K562 (cell line): ENCODE measurements around the gene TAPBPL. TPM values are rescaled to one million over a fixed set of nuclear protein-coding genes. Genes with fewer than 3 reads are reported as not detected.

Experiments used
- ATAC-seq: fragments of 200-7000 bp; cut with Tn5 transposase; 3 replicates; pipeline ENCODE4 v1.9.1; 2020; ENCODE audit warnings: moderate library complexity
- BruUV-seq: library from RNA; stranded (reverse); fragments of 400-500 nt; replicated peaks from 2 replicates; lab custom pipeline; 2021; lab: Mats Ljungman, UMichigan
- CTCF ChIA-PET: fragments of 300-600 bp; formaldehyde crosslinking; extraction: SDS; loops from one replicate; lab custom pipeline; 2021; ENCODE audit warnings: low intra/inter-chr PET ratio; lab: Yijun Ruan, JAX
- POLR2A ChIA-PET: fragments of 300-600, 350-650 bp; sonication (Branson Sonifier 250); formaldehyde crosslinking; extraction: SDS; loops from one replicate; lab custom pipeline; 2021; ENCODE audit warnings: antibody characterized with exemption, inconsistent platforms; lab: Yijun Ruan, JAX
- DNase-seq, 4 experiments: peaks; one replicate each; pipeline versions ENCODE4 v3.0.0 to v3.0.0-alpha.2; 2011 to 2018; ENCODE audit warnings: low spot score in 3 of 4, mixed read lengths in 3 of 4; ENCODE audit errors: extremely low read depth in 1 of 4
- FAIRE-seq: peaks from 2 replicates; lab custom pipeline; 2011; peaks lifted over from hg19 to GRCh38; lab: Jason Lieb, UNC
- H2AFZ ChIP-seq: 2 replicates; pipeline ENCODE4 v1.6.0; 2011; ENCODE audit warnings: low read depth, low read length, control low read depth, inconsistent platforms
- H3K27ac ChIP-seq: fragments of 200-600 bp; 3 replicates; pipeline ENCODE4 v1.8.0; 2011; ENCODE audit warnings: low read depth, mild to moderate bottlenecking, control low read depth, inconsistent platforms, low read length, moderate library complexity, mixed read lengths; ENCODE audit errors: extremely low read depth
- H3K27me3 ChIP-seq, 2 experiments: fragments of 300-600 bp in 1 of 2; 2 replicates in 1 of 2; 3 replicates in 1 of 2; pipeline versions ENCODE4 v1.6.0 to v1.8.0; 2011; ENCODE audit warnings: inconsistent platforms in 2 of 2, low read length in 2 of 2, mild to moderate bottlenecking in 1 of 2, mixed read lengths in 1 of 2, moderate library complexity in 1 of 2; ENCODE audit not compliant: control insufficient read depth in 2 of 2, insufficient read depth in 2 of 2
- H3K36me3 ChIP-seq: fragments of 300-600 bp; 3 replicates; pipeline ENCODE4 v1.8.0; 2011; ENCODE audit warnings: mild to moderate bottlenecking, low read length, inconsistent platforms; ENCODE audit not compliant: control insufficient read depth, insufficient read depth
- H3K4me1 ChIP-seq, 2 experiments: fragments of 200-600 bp in 1 of 2; replicated peaks in 1 of 2; 2 replicates in 1 of 2; 3 replicates in 1 of 2; pipeline versions ENCODE4 v1.5.1 to v1.8.0; 2011; ENCODE audit warnings: inconsistent platforms in 2 of 2, low read length in 2 of 2, mild to moderate bottlenecking in 1 of 2, mixed read lengths in 1 of 2, moderate library complexity in 1 of 2; ENCODE audit not compliant: control insufficient read depth in 2 of 2, insufficient read depth in 2 of 2
- H3K4me2 ChIP-seq: 2 replicates; pipeline ENCODE4 v1.6.1; 2011; ENCODE audit warnings: low read length, control low read depth, inconsistent platforms, mixed read lengths; ENCODE audit not compliant: insufficient read depth
- H3K4me3 ChIP-seq: fragments of 200-600 bp; sonication (generic), shearing (Covaris generic); 2 replicates; pipeline ENCODE4 v1.5.1; 2016; ENCODE audit warnings: control low read depth, inconsistent platforms
- H3K79me2 ChIP-seq: fragments of 200-600 bp; 3 replicates; pipeline ENCODE4 v1.8.0; 2011; ENCODE audit warnings: low read length, inconsistent platforms; ENCODE audit not compliant: control insufficient read depth, insufficient read depth
- H3K9ac ChIP-seq, 2 experiments: 2 replicates each; pipeline versions ENCODE4 v1.6.0 to v1.6.1; 2011; ENCODE audit warnings: low read depth in 2 of 2, low read length in 2 of 2, control low read depth in 1 of 2, inconsistent platforms in 1 of 2, mild to moderate bottlenecking in 1 of 2, mixed read lengths in 1 of 2; ENCODE audit not compliant: insufficient read depth in 1 of 2
- H3K9me1 ChIP-seq: one replicate; pipeline ENCODE4 v1.6.0; 2011; ENCODE audit warnings: inconsistent platforms, mild to moderate bottlenecking, low read length, moderate library complexity; ENCODE audit not compliant: control insufficient read depth, insufficient read depth
- H3K9me3 ChIP-seq: replicated peaks from 2 replicates; pipeline ENCODE4 v1.5.1; 2011; ENCODE audit warnings: low read depth, low read length, inconsistent platforms; ENCODE audit not compliant: control insufficient read depth, insufficient read depth
- H4K20me1 ChIP-seq: replicated peaks from 2 replicates; pipeline ENCODE4 v1.6.1; 2011; ENCODE audit warnings: low read length, inconsistent platforms, mixed read lengths; ENCODE audit not compliant: control insufficient read depth, insufficient read depth
- POU5F1 ChIP-seq: fragments of 150-350 bp; IDR thresholded peaks from 2 replicates; pipeline ENCODE4 v1.6.1; 2014; ENCODE audit warnings: borderline replicate concordance, low read length, low read depth, mild to moderate bottlenecking; ENCODE audit not compliant: partially characterized antibody
- SRSF9 ChIP-seq: fragments of 200-400 bp; formaldehyde crosslinking; IDR thresholded peaks from 2 replicates; pipeline ENCODE4 v1.6.1; 2017; ENCODE audit warnings: low read depth, low read length, borderline replicate concordance
- ZNF311 ChIP-seq: fragments of 250-450 bp; sonication (Bioruptor Pico); IDR thresholded peaks from 2 replicates; pipeline ENCODE4 v1.4.0; 2020; ENCODE audit warnings: mild to moderate bottlenecking, moderate library complexity
- WGBS: fragments of 100-300 bp; shearing (Covaris generic); methylation state at CpG from one replicate; pipeline ENCODE4 v1.1.6; 2016; ENCODE audit warnings: low coverage, mixed read lengths; ENCODE audit not compliant: insufficient coverage; ENCODE audit errors: missing lambda C conversion rate; 5-methylcytosine and 5-hydroxymethylcytosine counted together
- in situ Hi-C: fragments of 300-500 bp; cut with MboI; formaldehyde crosslinking; loops from 4 replicates; pipeline ENCODE4 v1.15.0; 2018; ENCODE audit warnings: inconsistent platforms, mixed read lengths
- intact Hi-C: fragments of 100-400 bp; cut with micrococcal nuclease; formaldehyde crosslinking; loops from 2 replicates; pipeline ENCODE4 v1.14.2; 2022
- polyA plus RNA-seq, 8 experiments: library from polyadenylated mRNA; depleted of rRNA in 4 of 8; stranded (reverse) in 5 of 8; unstranded in 3 of 8; fragments of >200 nt; fragmentation: Nextera tagmentation in 2 of 8; fragmentation: Illumina TruSeq in 1 of 8; extraction: Ambion mirVana in 2 of 8; extraction: Trizol in 1 of 8; gene quantifications; 2 replicates each; pipeline versions ENCODE4 v1.2.1 to v1.2.3, GENCODE V29; 2011 to 2014; ENCODE audit warnings: inconsistent platforms in 1 of 8, missing spikeins in 1 of 8
- total RNA-seq, 7 experiments: library from RNA; depleted of rRNA in 6 of 7; stranded (reverse); fragments of >200 nt in 6 of 7; fragmentation: Illumina TruSeq in 2 of 7; extraction: Trizol in 2 of 7; gene quantifications; 2 replicates each; pipeline versions ENCODE4 v1.2.1 to v1.2.3, GENCODE V29; 2011 to 2021; ENCODE audit warnings: low replicate concordance in 1 of 7
- TF ChIP-seq, protein P1 (sequence below): sonication (generic); formaldehyde crosslinking; IDR thresholded peaks from 2 replicates; pipeline ENCODE4 v1.8.0; 2022; ENCODE audit warnings: mild to moderate bottlenecking, missing genetic modification reagents
- TF ChIP-seq, protein P2 (sequence below): fragments of 450-650 bp; IDR thresholded peaks from 2 replicates; pipeline ENCODE4 v1.6.1; 2017; ENCODE audit warnings: antibody characterized with exemption
- TF ChIP-seq, protein P3 (sequence below): fragments of 450-650 bp; IDR thresholded peaks from 2 replicates; pipeline ENCODE4 v1.6.1; 2016

Gene TAPBPL
- total and polyA plus RNA-seq, 9 of the 15 experiments (the other 6 are each of a cell fraction or from before 2014, with no cell fraction given): 0.29 to 1.6 (median 0.45) TPM

- H3K4me1 ChIP-seq: no peaks in the 10 kb centered on the region; a peak in 1 of 5 replicates
- H3K9ac ChIP-seq: no peak overlapping the region
- H3K79me2 ChIP-seq: no peaks in the 10 kb centered on the region
- H2AFZ ChIP-seq: no peak overlapping the region
- FAIRE-seq (no peak), ATAC-seq (no peak), DNase-seq (no peak)
- H4K20me1 ChIP-seq: no peaks in the 10 kb centered on the region
- ChIA-PET POLR2A (interaction anchor here (1.1 to 2.4 kb wide), 2 partner anchors 9 kb away, joined by 4 to 12 read pairs; partner anchors contain the start of genes TAPBPL and VAMP1), CTCF (no interaction called here)
- no peak overlapping the region for H3K27ac ChIP-seq
- TF ChIP-seq SRSF9 (no peak), ZNF311 (CRISPR knock-in tag) (no peak), POU5F1 (no peak)
- TF ChIP-seq, protein P1, sequence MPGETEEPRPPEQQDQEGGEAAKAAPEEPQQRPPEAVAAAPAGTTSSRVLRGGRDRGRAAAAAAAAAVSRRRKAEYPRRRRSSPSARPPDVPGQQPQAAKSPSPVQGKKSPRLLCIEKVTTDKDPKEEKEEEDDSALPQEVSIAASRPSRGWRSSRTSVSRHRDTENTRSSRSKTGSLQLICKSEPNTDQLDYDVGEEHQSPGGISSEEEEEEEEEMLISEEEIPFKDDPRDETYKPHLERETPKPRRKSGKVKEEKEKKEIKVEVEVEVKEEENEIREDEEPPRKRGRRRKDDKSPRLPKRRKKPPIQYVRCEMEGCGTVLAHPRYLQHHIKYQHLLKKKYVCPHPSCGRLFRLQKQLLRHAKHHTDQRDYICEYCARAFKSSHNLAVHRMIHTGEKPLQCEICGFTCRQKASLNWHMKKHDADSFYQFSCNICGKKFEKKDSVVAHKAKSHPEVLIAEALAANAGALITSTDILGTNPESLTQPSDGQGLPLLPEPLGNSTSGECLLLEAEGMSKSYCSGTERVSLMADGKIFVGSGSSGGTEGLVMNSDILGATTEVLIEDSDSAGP: no peak
- TF ChIP-seq, protein P2, sequence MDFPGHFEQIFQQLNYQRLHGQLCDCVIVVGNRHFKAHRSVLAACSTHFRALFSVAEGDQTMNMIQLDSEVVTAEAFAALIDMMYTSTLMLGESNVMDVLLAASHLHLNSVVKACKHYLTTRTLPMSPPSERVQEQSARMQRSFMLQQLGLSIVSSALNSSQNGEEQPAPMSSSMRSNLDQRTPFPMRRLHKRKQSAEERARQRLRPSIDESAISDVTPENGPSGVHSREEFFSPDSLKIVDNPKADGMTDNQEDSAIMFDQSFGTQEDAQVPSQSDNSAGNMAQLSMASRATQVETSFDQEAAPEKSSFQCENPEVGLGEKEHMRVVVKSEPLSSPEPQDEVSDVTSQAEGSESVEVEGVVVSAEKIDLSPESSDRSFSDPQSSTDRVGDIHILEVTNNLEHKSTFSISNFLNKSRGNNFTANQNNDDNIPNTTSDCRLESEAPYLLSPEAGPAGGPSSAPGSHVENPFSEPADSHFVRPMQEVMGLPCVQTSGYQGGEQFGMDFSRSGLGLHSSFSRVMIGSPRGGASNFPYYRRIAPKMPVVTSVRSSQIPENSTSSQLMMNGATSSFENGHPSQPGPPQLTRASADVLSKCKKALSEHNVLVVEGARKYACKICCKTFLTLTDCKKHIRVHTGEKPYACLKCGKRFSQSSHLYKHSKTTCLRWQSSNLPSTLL: no peak
- TF ChIP-seq, protein P3, sequence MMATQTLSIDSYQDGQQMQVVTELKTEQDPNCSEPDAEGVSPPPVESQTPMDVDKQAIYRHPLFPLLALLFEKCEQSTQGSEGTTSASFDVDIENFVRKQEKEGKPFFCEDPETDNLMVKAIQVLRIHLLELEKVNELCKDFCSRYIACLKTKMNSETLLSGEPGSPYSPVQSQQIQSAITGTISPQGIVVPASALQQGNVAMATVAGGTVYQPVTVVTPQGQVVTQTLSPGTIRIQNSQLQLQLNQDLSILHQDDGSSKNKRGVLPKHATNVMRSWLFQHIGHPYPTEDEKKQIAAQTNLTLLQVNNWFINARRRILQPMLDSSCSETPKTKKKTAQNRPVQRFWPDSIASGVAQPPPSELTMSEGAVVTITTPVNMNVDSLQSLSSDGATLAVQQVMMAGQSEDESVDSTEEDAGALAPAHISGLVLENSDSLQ: no peak
- BruUV-seq: no TSS peak
- in situ Hi-C loops: loop anchor here (5.0 to 25.0 kb wide), 2 partner anchors 39 to 399 kb away; no protein-coding TSS in a partner anchor
- no peak overlapping the region for H3K4me2 ChIP-seq
- H3K9me3 ChIP-seq: no peaks in the 10 kb centered on the region
- peaks cover 14% of the 10 kb centered on the region; the same call in 2 of the 3 replicates for H3K36me3 ChIP-seq
- no peaks in the 10 kb centered on the region for H3K27me3 ChIP-seq
- no peaks in the 10 kb centered on the region for H3K9me1 ChIP-seq
- no peak overlapping the region for H3K4me3 ChIP-seq
- intact Hi-C loops: no loop called here
- WGBS: 65% methylated on average over 5 of the region's 10 CpGs
These were observed 9.0 kb downstream of the TAPBPL start for GRCh38 chr12:6460751-6461371.
